Stimulated activated CD8-positive, alpha-beta memory T cell treated with anti-CD3 and anti-CD28 coated beads, Interleukin-15, amount 100 ng/mL, for 48 hours (primary cell): ENCODE results near the gene IFIT1B.
"Not testable (repeated sequence)": the region's sequence is repeated elsewhere in the genome, so short reads cannot be mapped to it uniquely, and the experiment has no call there.

ENCODE experiments used
- DNase-seq, 2 donors: peaks; one replicate each; pipeline ENCODE4 v3.0.0-alpha.2; 2020; ENCODE audit warnings: low read depth in 2 of 2

The IFIT1B gene

GRCh38 chr10:89377705-89378637 is at the start of gene IFIT1B:
IFIT1B (plus strand) TSS chr10:89378056; CDS start chr10:89378136, 80 bp downstream.
- DNase-seq: no peak

GRCh38 chr10:89329151-89329550 is 48.7 kb upstream of the IFIT1B start:
- DNase-seq: no peak

- not testable (repeated sequence) for DNase-seq
These were observed 47.8 kb upstream of the IFIT1B start for GRCh38 chr10:89330014-89330413.

GRCh38 chr10:89330537-89331212 is 47.2 kb upstream of the IFIT1B start:
- no peak for DNase-seq

- DNase-seq: not testable (repeated sequence)
These were observed 46.3 kb upstream of the IFIT1B start for GRCh38 chr10:89331487-89332122.

GRCh38 chr10:89332123-89332633 is 45.7 kb upstream of the IFIT1B start:
- DNase-seq: no peak

GRCh38 chr10:89335226-89335625 is 42.6 kb upstream of the IFIT1B start:
- no peak for DNase-seq

GRCh38 chr10:89336241-89336640 is 41.6 kb upstream of the IFIT1B start:
- no peak for DNase-seq

- DNase-seq: peak in 1 of 2 donors; percentile 8
These were observed 40.4 kb upstream of the IFIT1B start for GRCh38 chr10:89337484-89337883.

- DNase-seq: no peak
These were observed 39.1 kb upstream of the IFIT1B start for GRCh38 chr10:89338713-89339112.

GRCh38 chr10:89339875-89340274 is 38.0 kb upstream of the IFIT1B start:
- DNase-seq: no peak

- DNase-seq: no peak
These were observed 36.2 kb upstream of the IFIT1B start for GRCh38 chr10:89341649-89342048.

GRCh38 chr10:89342206-89342958 is 35.5 kb upstream of the IFIT1B start:
- no peak for DNase-seq

GRCh38 chr10:89343089-89343767 is 34.6 kb upstream of the IFIT1B start:
- no peak for DNase-seq

GRCh38 chr10:89344156-89344555 is 33.7 kb upstream of the IFIT1B start:
- no peak for DNase-seq

- no peak for DNase-seq
These were observed 32.4 kb upstream of the IFIT1B start for GRCh38 chr10:89345367-89346000.

GRCh38 chr10:89346405-89347254 is 31.2 kb upstream of the IFIT1B start:
- no peak for DNase-seq

- no peak for DNase-seq
These were observed 30.0 kb upstream of the IFIT1B start for GRCh38 chr10:89347701-89348457.

- DNase-seq: no peak
These were observed 29.4 kb upstream of the IFIT1B start for GRCh38 chr10:89348481-89348880.
